Stimulated activated CD8-positive, alpha-beta memory T cell treated with anti-CD3 and anti-CD28 coated beads, Interleukin-7, amount 100 ng/mL, for 48 hours (primary cell): ENCODE data around the gene TMED7.

ENCODE experiments used
- DNase-seq, 2 donors: peaks; one replicate each; pipeline ENCODE4 v3.0.0-alpha.2; 2020; ENCODE audit warnings: low read depth in 1 of 2; ENCODE audit errors: extremely low read depth in 1 of 2

TMED7 gene

DNA sequence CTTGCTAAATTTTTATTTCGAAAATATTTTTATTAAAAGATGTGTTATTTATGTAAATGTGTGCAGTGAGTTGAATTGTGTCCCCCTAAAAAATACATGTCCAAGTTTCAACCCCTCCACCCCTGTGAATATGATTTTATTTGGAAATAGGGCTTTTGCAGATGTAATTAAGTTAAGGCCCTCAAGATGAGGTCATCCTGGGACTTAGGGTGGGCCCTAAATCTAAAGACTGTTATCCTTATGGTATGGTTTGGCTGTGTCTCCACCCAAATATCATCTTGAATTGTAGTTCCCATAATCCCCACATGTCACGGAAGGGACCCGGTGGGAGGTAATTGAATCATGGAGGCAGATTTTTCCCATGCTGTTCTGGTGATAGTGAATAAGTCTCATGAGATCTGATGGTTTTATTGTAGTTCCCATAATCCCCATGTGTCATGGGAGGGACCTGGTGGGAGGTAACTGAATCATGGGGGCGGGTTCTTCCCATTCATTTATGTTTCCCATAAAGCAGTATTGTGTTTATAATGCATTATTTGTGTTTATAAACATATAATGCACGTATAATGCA is 1.5 kb upstream of the TMED7 start:
- DNase-seq = no peak

DNA sequence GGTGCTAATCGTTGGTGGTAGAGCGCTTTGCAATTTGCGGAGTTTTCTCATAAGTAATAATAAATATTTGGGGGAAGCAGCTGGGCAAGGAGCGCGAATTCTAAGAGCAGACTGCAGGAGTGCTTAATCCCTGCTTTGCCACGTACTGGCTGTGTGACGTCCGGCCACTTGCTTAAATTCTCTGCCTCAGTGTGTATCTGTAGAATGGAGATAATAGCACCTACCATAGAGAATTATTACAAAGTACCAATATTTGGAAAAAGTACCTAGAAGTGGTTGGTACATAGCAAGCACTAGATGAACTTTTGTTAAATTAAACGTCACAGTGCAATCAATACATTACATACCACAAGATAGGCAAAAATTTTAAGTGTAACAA is 598 bp upstream of the TMED7 start:
- no peak for DNase-seq

DNA sequence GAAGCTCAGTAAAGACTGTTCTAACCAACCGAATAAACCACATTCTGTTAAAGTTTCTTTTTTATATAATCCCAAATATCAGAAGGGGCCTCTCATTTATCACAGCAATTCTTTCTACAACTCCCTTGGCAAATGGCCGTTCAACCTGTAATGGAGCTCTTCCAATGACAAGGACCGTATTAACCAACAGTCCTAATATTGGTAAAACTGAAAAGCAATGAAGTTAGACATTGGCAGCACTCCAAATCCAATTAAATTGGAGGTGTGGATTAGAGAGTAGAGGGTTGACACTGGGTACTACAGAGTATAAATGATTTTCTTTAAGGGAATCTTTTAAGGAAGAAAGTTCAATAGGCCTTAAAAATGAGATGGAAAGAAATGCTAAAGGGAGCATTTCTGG is 842 bp downstream of the TMED7 start:
- DNase-seq = no peak

DNA sequence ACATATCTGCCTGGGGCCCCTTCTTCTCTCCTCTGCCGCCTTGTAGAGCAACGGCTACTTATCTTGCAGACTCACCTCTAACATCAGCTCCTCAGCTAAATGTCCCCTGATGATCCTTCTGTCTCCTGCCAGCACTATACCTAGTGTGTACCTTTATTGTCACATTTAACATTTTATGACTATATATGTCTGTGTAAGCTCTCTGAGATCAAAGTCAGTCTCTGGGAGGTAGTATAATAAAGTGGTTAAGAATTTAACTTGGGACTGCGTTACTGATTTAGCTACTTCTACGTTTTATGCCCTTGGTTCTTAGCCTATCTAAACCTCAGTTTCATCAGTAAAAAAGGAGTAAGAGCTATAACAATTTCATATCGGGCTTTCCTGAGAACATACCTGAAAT is 2.2 kb downstream of the TMED7 start:
- DNase-seq = no peak

DNA sequence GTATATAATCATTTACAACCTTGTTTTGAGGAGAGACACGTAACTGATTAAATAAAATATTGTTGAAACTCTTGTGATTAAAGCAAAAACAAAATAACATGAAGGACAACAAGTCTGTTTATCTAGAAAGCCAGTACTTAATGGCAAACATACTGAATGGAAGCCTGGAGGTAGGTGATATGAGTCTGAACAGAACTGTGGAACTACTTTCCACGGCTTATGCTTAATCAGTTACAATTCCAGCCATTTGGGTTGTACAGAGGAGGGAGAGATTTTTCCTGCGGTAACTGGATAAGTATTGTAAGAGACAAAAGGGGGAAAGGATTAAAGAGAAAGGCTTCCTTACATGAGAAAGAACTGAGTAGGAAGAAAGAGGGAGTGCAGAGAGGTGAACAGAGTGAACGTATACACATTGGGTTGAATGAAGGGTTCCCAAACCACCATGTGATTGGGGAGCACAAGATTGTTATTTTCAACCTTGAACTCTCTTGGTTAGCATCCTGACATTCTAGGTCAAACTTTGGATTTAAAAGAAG is 4.4 kb downstream of the TMED7 start:
- DNase-seq = no peak

DNA sequence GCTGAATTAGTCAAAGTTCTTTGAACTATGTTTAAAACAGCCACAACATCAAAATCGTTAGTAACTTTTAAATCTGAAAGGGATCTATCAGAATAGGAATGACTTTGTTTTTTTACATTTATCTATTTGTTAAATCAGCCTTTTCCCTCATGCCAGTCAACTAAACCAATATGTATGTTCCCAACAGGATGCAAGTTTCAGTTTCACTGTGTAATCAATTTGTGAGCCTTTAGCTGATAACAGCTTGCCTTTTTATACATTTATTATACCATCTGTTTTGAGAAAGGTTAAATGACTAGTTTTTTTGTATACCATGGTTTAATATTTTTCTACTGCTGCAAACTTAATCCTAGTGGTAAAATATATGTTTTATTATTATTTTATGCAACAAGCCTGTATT is 8.9 kb downstream of the TMED7 start:
- no peak for DNase-seq

DNA sequence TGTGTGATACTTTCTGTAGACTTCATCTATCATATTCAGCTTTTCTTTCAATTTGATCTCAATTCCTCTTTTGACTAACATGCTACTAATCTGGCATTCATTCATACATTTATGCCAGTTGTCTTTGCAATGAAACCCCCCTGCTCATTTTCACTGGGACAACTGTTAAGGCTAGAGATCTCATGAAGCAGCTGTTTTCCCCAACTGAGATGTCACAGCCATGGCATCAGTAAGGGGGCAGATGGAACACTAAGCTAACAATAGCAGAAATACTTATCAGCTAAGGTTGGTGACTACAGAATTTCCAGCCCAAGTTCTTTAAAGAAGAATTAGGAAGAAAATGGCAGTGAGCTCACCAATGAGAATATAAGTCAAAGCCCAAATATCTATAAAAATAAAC is 9.4 kb downstream of the TMED7 start:
- no peak for DNase-seq

DNA sequence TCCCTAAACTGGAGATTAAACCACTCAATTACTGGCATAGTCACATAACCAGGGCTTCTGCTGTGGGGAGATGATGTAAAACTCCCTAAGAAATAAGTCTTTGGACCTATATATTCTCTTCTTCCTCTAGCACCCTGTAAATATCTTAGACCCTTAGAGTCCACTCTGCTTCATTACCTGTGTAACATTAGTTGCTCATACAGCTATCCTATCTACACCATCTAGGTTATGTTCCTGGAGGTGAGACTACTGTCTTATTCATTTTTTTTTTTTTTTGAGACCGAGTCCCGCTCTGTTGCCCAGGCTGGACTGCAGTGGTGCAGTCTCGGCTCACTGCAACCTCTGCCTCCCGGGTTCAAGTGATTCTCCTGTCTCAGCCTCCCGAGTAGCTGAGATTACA is 14.0 kb downstream of the TMED7 start:
- DNase-seq = no peak

DNA sequence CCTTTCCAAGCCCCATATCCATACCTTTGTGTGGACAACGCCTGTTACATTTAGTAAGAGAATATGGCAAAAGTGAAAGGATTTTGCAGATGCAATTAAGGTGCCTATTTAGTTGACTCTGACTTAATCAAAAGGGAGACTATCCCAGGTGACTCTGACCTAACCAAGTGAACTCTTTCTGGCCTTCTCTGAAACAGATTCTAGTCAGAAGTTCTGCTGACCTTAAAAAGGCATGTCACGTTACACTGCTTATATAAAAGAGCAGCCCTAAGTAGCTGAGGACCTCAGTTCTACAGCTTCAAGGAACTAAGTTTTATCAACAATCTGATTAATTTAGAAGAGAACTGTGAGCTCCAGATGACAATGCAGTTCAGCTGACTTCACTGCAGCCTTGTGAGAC is 17.9 kb downstream of the TMED7 start:
- DNase-seq = no peak

DNA sequence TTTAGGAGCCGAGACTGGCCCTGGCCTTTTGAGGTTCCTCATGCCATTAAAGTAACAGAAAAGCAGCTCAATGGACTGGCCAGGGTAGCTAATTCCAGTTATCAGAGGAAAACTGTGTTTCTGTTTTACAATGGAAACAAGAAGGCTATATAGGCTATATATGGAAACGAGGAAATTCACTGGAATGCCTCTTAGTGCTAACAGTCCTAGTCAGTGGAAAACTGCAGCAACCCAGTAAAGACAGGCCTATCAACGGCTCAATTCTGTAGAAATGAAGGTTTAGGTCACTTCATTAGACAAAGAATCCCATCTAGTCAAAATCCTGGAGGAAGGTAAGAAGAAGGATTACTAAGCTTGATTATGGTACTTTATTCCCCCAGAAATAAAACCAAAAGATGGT is 20.4 kb downstream of the TMED7 start:
- no peak for DNase-seq

DNA sequence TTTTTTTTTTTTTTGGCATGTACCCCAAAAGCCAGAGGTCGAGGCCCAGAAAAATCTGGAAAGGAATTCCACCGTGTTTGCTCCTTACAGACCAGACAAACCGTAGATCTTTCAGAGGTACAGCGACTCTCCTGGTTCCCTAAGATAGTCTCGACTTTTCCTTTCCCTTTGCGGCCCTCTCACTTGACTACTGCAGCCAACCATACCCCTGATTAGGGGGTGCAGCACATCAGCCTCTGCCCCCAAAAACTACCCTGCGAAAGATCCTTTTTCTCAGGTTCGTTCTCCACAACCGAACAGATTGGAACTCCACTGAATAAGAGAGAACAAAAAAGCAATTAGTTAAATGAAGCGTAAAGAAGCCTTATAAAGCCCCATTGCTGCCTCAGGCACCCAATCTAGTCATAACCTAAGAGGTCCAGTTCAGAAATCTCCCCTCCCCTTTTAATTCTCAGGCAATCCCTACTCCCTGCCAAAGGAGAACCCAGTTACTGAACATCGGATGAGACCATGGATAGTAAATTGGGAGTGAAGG is 23.2 kb downstream of the TMED7 start:
- DNase-seq = no peak

DNA sequence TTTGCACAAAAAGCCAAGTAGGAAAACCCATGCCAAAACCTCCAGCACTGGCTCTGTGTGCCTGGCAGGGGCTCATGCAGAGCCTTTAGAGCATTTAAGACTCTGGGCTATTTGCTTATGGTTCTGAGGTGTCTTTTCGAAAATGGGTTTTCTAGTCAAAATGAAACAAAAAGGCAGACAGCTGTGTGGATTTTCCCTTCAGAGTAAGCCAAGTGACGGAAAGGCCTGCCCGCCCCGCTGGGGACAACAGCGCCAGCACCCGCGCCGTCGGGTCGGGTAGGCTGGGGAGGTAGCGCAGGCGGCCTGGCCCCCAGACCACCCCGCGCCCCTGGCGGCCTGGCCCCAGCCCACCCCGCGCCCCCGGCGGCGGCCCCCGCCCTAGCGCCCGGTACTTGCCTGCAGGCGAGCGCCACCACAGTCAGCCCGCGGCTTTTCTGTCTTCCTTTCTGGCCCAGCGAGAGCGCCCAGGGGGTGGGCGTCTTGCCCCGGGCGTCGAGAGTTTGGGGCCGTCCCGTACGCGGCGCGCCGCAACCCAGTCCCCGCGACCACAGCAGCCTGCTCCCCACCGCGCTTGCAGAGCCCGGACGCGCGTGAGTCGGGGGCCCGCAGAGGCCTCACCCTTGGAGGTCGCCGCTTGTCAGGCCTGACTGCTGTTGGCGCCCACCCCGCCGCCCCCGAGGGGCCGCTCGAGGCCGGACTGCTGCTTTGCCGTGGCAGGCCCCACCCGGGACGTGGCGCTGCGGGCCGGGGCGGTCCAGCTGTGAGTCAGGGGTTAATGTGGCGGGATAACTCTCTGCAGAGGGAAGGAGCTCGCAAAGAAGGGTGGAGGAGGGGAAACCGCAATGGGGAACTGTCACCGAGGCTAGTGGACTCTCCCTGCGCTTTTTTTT is 23.9 kb downstream of the TMED7 start, which contains the start of gene TICAM2:
Gene TICAM2 (minus strand): TSS at position 779 of the 890 bp plus-strand sequence. CDS start 21,223 bp downstream, outside the sequence.
- peak; percentile 48 to 50 for DNase-seq

DNA sequence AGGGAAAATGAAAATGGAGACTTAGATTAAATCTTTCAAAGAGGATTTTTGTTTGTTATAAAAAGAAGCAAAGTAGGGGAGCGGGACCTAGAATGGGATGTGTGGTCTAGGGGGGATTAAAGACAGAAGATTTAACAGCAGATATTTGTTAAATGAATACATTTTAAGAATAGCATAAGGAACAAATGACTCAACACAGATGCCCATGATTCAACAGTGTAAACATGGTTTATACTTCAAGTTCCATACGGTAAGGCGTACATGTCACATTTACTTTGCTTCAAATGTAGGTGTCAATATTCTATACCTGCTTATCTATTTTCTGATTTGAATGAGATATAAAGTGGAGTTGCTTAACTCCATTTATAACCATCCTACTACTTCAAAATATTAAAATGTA is 25.1 kb downstream of the TMED7 start:
- DNase-seq = no peak

DNA sequence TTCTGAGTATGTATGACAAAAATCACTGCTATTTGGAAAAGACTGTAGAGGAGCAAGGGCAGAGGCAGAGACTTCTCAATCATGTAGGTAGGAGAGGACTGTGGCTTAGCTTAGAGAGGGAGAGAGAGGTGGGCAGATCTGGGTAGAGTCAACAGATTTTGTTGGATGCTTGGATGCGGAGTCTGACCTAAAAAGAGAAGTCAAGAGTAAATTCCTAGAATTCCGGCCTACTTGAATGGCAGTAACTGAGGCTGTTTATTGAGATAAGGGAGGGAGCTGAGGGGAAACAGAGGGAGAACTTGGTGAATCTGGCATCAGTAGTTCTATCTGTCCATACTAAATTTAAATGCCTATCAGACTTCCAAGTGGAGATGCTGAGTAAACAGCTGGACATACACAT is 25.9 kb downstream of the TMED7 start:
- no peak for DNase-seq

DNA sequence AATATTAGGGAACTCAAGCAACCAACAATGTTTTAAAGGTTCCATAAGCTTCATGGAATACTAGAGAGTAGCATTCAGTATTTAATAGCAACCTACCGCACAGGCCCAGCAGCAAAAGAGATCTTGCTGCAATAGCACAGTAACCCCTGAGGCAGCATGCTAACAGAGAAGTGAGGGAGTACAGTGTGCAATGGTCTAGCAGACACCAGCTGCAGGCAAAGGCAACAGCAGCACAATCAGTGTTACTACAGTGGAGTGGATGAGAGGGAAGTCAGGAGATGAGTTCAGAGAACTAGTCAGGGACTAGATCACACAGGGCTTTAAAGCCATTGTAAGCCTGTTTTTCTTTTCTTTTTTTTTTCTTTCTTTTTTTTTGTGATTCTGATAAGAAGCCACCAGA is 26.3 kb downstream of the TMED7 start:
- no peak for DNase-seq

DNA sequence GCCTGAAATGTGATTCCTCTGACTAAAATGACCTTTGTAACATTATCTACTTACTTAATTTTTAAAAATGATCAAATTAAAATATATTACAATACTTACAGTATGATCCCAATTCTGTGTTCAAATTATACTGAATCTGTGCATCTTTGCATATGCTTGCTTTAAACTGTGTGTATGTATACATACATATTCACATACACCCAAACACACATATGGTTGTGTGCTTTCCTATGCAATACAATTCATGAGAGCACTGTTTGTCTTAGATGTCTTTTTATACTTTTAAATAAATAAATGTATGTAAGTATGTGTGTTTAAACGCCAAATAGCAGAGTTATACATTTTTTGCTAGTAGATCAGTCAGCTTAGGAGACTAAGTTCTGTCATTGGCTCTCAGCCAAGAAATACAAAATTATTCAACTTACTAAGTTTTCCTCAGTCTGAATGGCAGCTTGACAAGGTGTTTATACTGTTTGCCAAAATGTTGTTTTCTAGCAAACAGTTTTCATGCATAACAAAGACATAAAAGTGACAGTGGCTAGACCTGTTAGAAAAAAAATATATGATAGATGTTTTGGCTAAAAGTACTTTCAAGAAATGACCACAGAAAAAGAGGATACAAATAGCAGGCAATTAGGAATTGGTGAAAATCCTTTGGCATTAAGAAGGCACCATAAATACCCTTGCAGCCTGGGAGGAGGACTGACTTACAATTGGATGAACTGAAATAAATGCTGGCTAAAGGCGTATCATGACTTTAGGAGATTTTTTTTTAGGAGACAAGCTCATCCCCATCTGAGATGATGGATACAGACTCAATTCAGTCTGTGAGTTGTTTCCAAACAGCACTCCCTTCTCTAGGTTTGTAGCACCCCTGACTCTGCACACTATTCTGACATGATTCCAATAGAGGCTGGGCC is 31.4 kb downstream of the TMED7 start:
- DNase-seq = no peak

DNA sequence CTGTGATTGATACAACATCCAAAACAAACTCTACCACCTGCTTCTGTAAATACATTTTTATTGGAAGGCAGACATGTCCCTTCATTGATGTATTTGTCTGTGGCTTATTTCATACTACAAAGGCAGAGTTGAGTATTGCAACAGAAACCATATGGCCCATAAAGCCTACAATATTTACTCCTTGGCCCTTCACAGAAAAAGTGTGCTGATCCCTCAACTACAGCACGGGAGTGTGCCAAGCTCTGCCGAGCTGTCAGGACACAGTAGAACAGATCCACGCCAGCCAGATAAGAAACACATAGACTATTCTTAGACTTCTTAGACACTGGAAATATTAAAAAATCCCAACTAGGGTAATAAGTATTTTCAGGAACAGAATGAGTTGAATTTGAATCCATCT is 36.8 kb downstream of the TMED7 start:
- no peak for DNase-seq

DNA sequence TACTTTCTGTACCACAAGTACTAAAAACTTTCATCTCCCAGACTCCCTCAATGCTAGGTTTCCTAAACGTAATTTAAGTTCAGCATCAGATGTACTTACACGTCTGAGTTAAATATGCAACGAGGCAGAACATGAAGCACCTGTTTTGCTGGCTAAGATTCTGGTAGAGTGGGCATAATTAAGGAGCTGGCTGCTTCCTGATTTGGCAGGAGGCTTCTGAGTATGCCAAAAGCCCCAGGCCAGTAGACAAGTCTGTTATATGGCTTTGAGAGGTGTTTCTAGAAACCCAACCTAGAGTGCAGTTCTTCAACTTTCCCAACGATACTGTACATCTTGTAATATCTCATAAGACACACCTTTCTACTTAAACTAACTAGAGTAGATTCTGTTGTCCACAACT is 37.2 kb downstream of the TMED7 start:
- no peak for DNase-seq

DNA sequence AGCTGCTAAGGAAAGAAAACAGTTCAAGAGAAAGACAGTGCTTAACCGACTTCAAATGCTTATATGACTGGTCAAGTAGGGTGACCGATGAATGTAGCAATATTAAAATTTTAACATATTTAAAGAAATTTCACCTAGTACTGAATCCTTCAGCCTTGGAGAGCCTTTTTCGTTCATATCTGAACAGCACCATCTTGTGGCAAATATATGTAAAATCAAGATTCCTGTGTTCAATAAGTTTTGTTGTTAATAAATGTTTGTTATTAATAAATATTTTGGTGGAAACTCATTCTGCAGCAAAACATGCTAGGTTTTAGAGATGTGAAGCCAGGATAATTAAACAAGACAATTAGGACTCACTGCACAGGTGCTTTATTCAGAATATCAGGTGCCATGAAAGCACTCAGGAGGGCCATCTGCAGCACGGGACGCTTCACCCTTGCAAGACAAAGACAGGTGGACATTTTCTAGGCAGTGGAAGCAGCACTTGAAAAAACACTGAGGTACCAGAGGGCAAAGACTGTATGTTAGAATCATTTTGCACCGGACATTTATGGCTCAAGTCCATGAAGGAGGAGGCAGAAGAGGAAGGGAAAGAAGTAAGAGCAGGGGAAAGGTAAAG is 39.2 kb downstream of the TMED7 start:
- no peak for DNase-seq

DNA sequence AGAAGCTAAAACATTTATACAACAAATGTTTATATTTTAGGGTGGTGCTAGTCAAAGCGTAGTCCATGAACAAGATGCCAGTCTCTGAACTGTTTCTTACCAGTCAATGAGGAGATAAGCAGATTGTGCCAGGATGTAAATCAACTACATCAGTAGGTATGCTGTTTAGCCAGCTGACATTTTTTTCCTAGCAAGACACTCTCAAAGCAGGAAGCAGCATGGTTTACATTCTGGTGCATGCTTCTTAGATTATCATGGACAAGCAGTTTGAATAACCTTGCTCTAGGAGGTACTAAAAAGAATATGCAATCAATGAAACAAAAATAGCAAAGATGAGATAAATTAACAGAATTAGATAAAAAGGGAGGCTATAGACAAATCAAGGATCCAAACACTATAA is 40.6 kb downstream of the TMED7 start:
- no peak for DNase-seq

DNA sequence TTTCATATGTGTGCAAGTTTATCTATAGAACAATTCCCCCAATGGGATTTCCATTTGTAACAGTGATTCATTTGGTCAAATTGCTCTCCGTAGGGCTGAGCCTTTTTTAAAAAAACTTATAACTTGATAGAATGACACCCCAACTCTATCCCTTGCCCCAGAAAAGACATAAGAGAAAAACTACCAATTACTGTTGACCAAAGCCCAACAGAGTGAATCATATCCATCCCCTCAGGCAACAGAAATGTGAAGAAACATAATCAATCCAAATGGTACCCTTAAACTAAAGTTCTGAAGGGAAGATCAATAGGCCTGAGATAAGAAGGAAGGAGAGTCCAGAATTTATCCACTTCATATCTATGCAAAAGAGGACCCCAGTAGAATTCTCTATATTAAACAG is 41.3 kb downstream of the TMED7 start:
- no peak for DNase-seq
